Gastroesophageal sphincter (tissue), 3 donors: Measurements from ENCODE around the gene ATMIN.

Source experiments
- CTCF ChIP-seq, 4 experiments: fragments of 200-600 bp in 2 of 4; fragments of 450-650 bp in 2 of 4; sonication (generic) in 1 of 4; IDR thresholded peaks; one replicate each; pipeline ENCODE4 v1.5.1; 2017 to 2019; ENCODE audit warnings: antibody characterized with exemption in 4 of 4, mild to moderate bottlenecking in 2 of 4, moderate library complexity in 2 of 4
- EP300 ChIP-seq: sonication (generic); formaldehyde crosslinking; IDR thresholded peaks from one replicate; pipeline ENCODE4 v1.6.1; 2017; ENCODE audit warnings: antibody characterized with exemption, mild to moderate bottlenecking
- POLR2A ChIP-seq, 2 donors: fragments of 450-650 bp; IDR thresholded peaks; one replicate each; pipeline ENCODE4 v1.6.1; 2017; ENCODE audit warnings: antibody characterized with exemption in 2 of 2, mild to moderate bottlenecking in 2 of 2, moderate library complexity in 1 of 2
- POLR2AphosphoS5 ChIP-seq: sonication (generic); formaldehyde crosslinking; IDR thresholded peaks from one replicate; pipeline ENCODE4 v1.6.1; 2017; ENCODE audit warnings: antibody characterized with exemption

DNA sequence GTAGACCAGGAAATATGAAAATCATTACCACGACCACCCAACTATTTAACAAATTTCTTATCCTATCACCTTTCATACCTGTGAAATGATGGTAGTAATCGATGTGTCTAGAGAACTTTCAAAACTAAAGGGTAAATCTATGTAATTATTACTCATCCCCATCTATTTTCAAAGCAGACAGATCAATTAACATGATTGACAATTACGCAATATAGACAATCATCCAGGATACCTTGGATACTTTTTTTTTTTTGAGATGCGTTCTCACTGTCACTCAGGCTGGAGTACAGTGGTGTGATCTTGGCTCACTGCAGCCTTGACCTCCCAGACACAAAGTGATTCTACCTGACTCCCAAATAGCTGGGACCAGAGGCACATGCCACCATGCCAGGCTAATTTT lies 45.4 kb downstream of the ATMIN start:
- TF ChIP-seq POLR2AphosphoS5: no peak
- TF ChIP-seq POLR2A (IDR thresholded peaks at IDR 0.05): no peak
- TF ChIP-seq CTCF (IDR thresholded peaks at IDR 0.05): no peak
- no peak for TF ChIP-seq EP300
